ENCODE results near the gene ANKRD40. TPM values are rescaled to one million over a fixed set of nuclear protein-coding genes. Genes with fewer than 3 reads are reported as not detected.

ANKRD40 gene
- total and polyA plus RNA-seq, 2 donors from 2014 or later = 15.8 to 37.6 TPM

GRCh38 chr17:50719144-50719923, 11.6 kb upstream of the ANKRD40 start, which contains the start of gene LUC7L3:
LUC7L3 (plus strand) TSS chr17:50719603; CDS start chr17:50719733, 130 bp downstream.
- H3K9ac ChIP-seq (ENCODE audit: low read length in 3 of 3) = peak within 1 kb of the TSS; percentile 88 to 97 (median 96)
- peak; percentile 96 to 98 (median 97) for DNase-seq
- peak within 1 kb of the TSS; percentile 84 to 95 (median 93) for H3K4me3 ChIP-seq (ENCODE audit: low read length in 3 of 3)
- no peaks in the 10 kb centered on the region for H3K27me3 ChIP-seq (ENCODE audit: control insufficient read depth, insufficient read depth, low read length)
- intact Hi-C loops (cut with DNase I) = no loop called here
- FAIRE-seq = no peak
- peaks cover 3 to 29% (median 8%) of the 10 kb centered on the region in 3 donors for H3K4me1 ChIP-seq (ENCODE audit: control insufficient read depth in 2 of 3, insufficient read depth in 2 of 3, low read depth in 1 of 3, low read length in 3 of 3)
- peak within 1 kb of the TSS; percentile 98 to 100 for H3K27ac ChIP-seq (ENCODE audit: low read depth in 2 of 2, low read length in 2 of 2)
- H3K36me3 ChIP-seq (ENCODE audit: control insufficient read depth in 2 of 3, insufficient read depth in 3 of 3, low read length in 3 of 3) = no peaks in the 10 kb centered on the region
- no peaks in the 10 kb centered on the region for H3K9me3 ChIP-seq (ENCODE audit: control insufficient read depth in 2 of 3, insufficient read depth in 1 of 3, low read length in 3 of 3)
- no peak for TF ChIP-seq CTCF (IDR thresholded peaks at IDR 0.05; ENCODE audit: borderline replicate concordance, extremely low read depth, insufficient read depth)

- no peaks in the 10 kb centered on the region for H3K36me3 ChIP-seq (ENCODE audit: control insufficient read depth in 2 of 3, insufficient read depth in 3 of 3, low read length in 3 of 3)
- intact Hi-C loops (cut with DNase I) = no loop called here
- no peak for TF ChIP-seq CTCF (IDR thresholded peaks at IDR 0.05; ENCODE audit: borderline replicate concordance, extremely low read depth, insufficient read depth)
- no peak overlapping the region for H3K4me3 ChIP-seq (ENCODE audit: low read length in 3 of 3)
- peaks cover 0 to 3% (median 3%) of the 10 kb centered on the region in 3 donors for H3K4me1 ChIP-seq (ENCODE audit: control insufficient read depth in 2 of 3, insufficient read depth in 2 of 3, low read depth in 1 of 3, low read length in 3 of 3)
- DNase-seq (no peak), FAIRE-seq (no peak)
- H3K27me3 ChIP-seq (ENCODE audit: control insufficient read depth, insufficient read depth, low read length) = no peaks in the 10 kb centered on the region
- H3K27ac ChIP-seq (ENCODE audit: low read depth in 2 of 2, low read length in 2 of 2) = no peak overlapping the region
- no peak overlapping the region for H3K9ac ChIP-seq (ENCODE audit: low read length in 3 of 3)
- no peaks in the 10 kb centered on the region for H3K9me3 ChIP-seq (ENCODE audit: control insufficient read depth in 2 of 3, insufficient read depth in 1 of 3, low read length in 3 of 3)
Observed at GRCh38 chr17:50715471-50715870, 7.8 kb upstream of the ANKRD40 start.

GRCh38 chr17:50712641-50713040, 4.9 kb upstream of the ANKRD40 start:
- H3K27me3 ChIP-seq (ENCODE audit: control insufficient read depth, insufficient read depth, low read length) = no peaks in the 10 kb centered on the region
- no peak overlapping the region for H3K27ac ChIP-seq (ENCODE audit: low read depth in 2 of 2, low read length in 2 of 2)
- no peak overlapping the region for H3K9ac ChIP-seq (ENCODE audit: low read length in 3 of 3)
- intact Hi-C loops (cut with DNase I) = no loop called here
- peaks cover 8 to 12% (median 9%) of the 10 kb centered on the region in 3 donors for H3K4me1 ChIP-seq (ENCODE audit: control insufficient read depth in 2 of 3, insufficient read depth in 2 of 3, low read depth in 1 of 3, low read length in 3 of 3)
- no peak overlapping the region for H3K4me3 ChIP-seq (ENCODE audit: low read length in 3 of 3)
- DNase-seq = no peak
- TF ChIP-seq CTCF (IDR thresholded peaks at IDR 0.05; ENCODE audit: borderline replicate concordance, extremely low read depth, insufficient read depth) = no peak
- no peak for FAIRE-seq
- H3K36me3 ChIP-seq (ENCODE audit: control insufficient read depth in 2 of 3, insufficient read depth in 3 of 3, low read length in 3 of 3) = no peaks in the 10 kb centered on the region
- no peaks in the 10 kb centered on the region for H3K9me3 ChIP-seq (ENCODE audit: control insufficient read depth in 2 of 3, insufficient read depth in 1 of 3, low read length in 3 of 3)

Data from kidney (tissue), 14 donors.